Duodenal mucosa (tissue), 2 donors: ENCODE measurements around the gene RPS28.
"Not testable (repeated sequence)": the region's sequence is repeated elsewhere in the genome, so short reads cannot be mapped to it uniquely, and the experiment has no call there.

ENCODE experiments used
- H3K27ac ChIP-seq: one replicate; pipeline ENCODE4 v1.7.0; 2013; ENCODE audit warnings: low read depth, low read length
- H3K27me3 ChIP-seq, 2 donors: one replicate each; pipeline ENCODE4 v1.7.0; 2013; ENCODE audit warnings: low read length in 2 of 2, control low read depth in 1 of 2; ENCODE audit not compliant: insufficient read depth in 2 of 2, control insufficient read depth in 1 of 2
- H3K36me3 ChIP-seq, 2 donors: one replicate each; pipeline ENCODE4 v1.7.0; 2013; ENCODE audit warnings: low read length in 2 of 2, control low read depth in 1 of 2; ENCODE audit not compliant: insufficient read depth in 2 of 2, control insufficient read depth in 1 of 2
- H3K4me1 ChIP-seq, 2 donors: one replicate each; pipeline ENCODE4 v1.7.0; 2013; ENCODE audit warnings: low read length in 2 of 2, control low read depth in 1 of 2; ENCODE audit not compliant: insufficient read depth in 2 of 2, control insufficient read depth in 1 of 2
- H3K4me3 ChIP-seq, 2 donors: one replicate each; pipeline ENCODE4 v1.7.0; 2013; ENCODE audit warnings: low read length in 2 of 2, low read depth in 1 of 2
- H3K9ac ChIP-seq, 2 donors: one replicate each; pipeline ENCODE4 v1.7.0; 2013; ENCODE audit warnings: low read length in 2 of 2, low read depth in 1 of 2
- H3K9me3 ChIP-seq, 2 donors: one replicate each; pipeline ENCODE4 v1.7.0; 2013; ENCODE audit warnings: low read length in 2 of 2, control low read depth in 1 of 2; ENCODE audit not compliant: control insufficient read depth in 1 of 2

Gene RPS28

DNA sequence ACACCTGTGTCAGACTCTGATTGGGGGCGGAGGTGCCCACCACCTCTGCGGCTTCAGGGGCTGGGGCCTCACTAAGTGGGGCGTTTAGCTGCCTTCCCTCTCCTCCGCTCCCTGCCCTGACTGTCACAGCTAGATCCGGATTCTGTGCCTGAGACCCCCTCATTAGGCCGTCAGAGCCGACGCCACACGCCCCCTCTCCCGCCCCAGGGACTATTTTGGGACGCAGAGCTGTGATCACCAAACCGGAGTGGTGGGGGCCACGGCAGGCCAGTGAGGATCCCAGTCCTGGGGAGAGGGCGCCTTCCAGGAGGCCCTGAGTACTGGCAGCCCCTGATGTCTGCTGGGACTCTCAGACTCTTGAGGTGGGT is 21.0 kb downstream of the RPS28 start:
- no peaks in the 10 kb centered on the region for H3K36me3 ChIP-seq
- H3K4me3 ChIP-seq: no peak overlapping the region
- peaks cover 9 to 24% of the 10 kb centered on the region in 2 donors for H3K27me3 ChIP-seq
- H3K27ac ChIP-seq: no peak overlapping the region
- H3K9me3 ChIP-seq: no peaks in the 10 kb centered on the region
- H3K9ac ChIP-seq: no peak overlapping the region
- H3K4me1 ChIP-seq: peaks cover 0 to 9% of the 10 kb centered on the region in 2 donors

DNA sequence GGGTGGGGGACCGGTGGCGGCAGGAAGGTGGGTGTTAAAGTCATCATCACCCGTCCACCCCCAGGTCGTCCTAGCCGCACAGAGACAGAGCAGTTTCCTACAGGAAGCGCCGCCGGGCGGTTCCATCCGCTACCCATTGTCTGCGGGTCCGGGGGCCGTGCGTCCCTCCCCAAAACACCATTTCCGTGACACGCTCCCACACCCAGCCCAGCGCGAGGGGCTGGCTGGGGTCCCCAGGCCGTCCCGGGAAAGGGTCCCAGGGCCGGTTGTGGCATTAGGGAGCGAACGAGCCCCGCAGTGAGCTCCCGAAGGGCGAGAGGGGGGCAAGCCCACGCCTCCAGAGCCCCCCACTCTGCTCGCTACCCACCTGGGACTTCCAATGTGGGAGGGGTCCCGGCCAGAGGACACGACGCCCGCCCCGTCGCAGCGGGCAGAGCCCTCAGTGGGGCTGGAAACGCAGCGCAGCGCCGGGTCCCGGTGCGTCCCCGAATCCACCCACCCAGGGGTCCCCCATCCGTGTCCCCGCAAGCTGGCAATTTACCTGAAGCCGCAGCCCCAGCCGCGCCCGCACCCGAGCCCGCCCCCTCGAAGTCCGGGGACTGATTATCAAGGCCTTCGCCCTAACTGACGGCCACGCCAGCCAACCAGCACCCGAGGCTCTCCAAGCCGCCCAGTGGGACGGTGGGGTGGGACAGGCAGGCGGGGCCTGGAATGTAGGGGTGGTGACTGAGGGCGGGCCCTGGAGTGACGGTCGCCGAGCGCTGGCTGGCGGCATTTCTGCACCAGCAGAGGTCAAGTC is 21.6 kb downstream of the RPS28 start, which contains the start of gene KANK3:
TSS of gene KANK3 (minus strand) at position 579 of the 799 bp plus-strand sequence. CDS start 5,434 bp downstream, outside the sequence.
- H3K27me3 ChIP-seq: peaks cover 9 to 21% of the 10 kb centered on the region in 2 donors
- peaks cover 0 to 9% of the 10 kb centered on the region in 2 donors for H3K4me1 ChIP-seq
- peak within 1 kb of the TSS; percentile 52 to 64 for H3K4me3 ChIP-seq
- H3K9me3 ChIP-seq: no peaks in the 10 kb centered on the region
- no peaks in the 10 kb centered on the region for H3K36me3 ChIP-seq
- peak within 1 kb of the TSS; percentile 37 to 43 for H3K9ac ChIP-seq
- H3K27ac ChIP-seq: peak within 1 kb of the TSS; percentile 46

DNA sequence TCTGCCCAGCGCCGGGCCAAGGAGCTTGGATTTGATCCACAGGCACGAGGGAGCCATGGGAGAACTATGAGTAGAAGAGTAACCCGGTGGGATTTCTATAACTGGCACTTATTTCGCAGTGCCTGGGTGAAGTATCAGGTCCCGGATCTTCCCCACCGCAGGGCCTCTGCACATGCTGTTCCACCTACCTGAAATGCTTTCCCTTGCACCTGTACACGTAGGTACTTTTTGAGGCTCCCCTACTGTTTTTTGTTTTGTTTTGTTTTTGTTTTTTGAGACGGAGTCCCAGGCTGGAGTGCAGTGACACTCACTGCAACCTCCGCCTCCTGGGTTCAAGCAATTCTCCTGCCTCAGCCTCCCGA is 22.2 kb downstream of the RPS28 start:
- no peak overlapping the region for H3K27ac ChIP-seq
- H3K9ac ChIP-seq: no peak overlapping the region
- H3K9me3 ChIP-seq: no peaks in the 10 kb centered on the region
- peak overlapping the region; percentile 47 to 57 for H3K4me3 ChIP-seq
- peaks cover 9 to 21% of the 10 kb centered on the region in 2 donors for H3K27me3 ChIP-seq
- no peaks in the 10 kb centered on the region for H3K36me3 ChIP-seq
- H3K4me1 ChIP-seq: peaks cover 0 to 9% of the 10 kb centered on the region in 2 donors

GRCh38 chr19:8349629-8350372 is 28.5 kb downstream of the RPS28 start:
- not testable (repeated sequence) for H3K27me3 ChIP-seq, H3K36me3 ChIP-seq, H3K9me3 ChIP-seq, H3K27ac ChIP-seq, H3K4me3 ChIP-seq, H3K4me1 ChIP-seq, H3K9ac ChIP-seq

DNA sequence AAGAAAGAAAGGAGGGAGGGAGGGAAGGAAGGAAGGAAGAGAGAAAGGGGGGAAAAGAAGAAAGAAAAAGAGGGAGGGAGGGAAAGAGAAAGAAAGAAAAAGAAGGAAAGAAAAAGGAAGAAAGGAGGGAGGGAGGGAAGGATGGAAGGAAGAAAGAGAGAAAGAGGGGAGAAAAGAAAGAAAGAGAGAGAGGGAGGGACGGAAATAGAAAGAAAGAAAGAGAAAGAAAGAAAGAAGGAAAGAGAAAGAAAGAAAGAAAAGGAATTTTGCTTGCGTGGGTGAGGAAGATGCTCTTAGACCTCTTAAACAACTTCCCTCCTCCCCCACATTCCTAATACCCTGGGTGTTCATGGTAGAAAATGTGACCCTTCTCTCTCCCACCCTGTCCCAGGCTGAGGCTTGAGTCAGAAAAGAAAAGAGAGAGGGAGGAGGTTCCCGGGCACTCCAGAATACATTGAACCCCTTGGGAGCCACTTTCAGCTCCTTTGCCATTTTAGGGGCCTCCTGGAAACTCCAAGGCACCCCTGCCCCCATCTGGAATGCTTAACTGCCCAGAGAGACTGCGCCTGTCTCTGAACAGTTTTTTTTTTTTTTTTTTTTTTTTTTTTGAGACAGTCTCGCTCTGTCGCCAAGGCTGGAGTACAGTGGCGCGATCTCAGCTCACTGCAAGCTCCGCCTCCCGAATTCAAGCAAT is 31.0 kb downstream of the RPS28 start:
- H3K36me3 ChIP-seq: no peaks in the 10 kb centered on the region
- H3K4me1 ChIP-seq: peaks cover 8 to 14% of the 10 kb centered on the region in 2 donors
- H3K27ac ChIP-seq: no peak overlapping the region
- H3K4me3 ChIP-seq: no peak overlapping the region
- no peak overlapping the region for H3K9ac ChIP-seq
- H3K27me3 ChIP-seq: peaks cover 0 to 3% of the 10 kb centered on the region in 2 donors
- H3K9me3 ChIP-seq: no peaks in the 10 kb centered on the region

DNA sequence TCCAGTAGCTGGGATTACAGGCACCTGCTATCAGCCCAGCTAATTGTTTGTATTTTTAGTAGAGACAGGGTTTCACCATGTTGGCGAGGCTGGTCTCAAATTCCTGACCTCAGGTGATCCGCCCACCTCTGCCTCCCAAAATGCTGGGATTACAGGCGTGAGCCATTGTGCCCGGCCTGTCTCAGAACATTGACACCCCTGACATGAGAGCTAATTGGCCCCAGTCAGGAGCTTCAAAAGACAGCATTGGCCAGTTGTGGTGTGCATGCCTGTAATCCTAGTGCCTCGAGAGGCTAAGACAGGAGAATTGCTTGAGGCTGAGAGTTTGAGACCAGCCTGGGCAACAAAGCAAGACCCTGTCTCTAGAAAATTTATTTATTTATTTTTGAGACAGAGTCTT is 31.5 kb downstream of the RPS28 start:
- not testable (repeated sequence) for H3K9ac ChIP-seq, H3K36me3 ChIP-seq, H3K9me3 ChIP-seq, H3K27ac ChIP-seq, H3K27me3 ChIP-seq, H3K4me3 ChIP-seq
- H3K4me1 ChIP-seq: peaks cover 8 to 14% of the 10 kb centered on the region in 2 donors

DNA sequence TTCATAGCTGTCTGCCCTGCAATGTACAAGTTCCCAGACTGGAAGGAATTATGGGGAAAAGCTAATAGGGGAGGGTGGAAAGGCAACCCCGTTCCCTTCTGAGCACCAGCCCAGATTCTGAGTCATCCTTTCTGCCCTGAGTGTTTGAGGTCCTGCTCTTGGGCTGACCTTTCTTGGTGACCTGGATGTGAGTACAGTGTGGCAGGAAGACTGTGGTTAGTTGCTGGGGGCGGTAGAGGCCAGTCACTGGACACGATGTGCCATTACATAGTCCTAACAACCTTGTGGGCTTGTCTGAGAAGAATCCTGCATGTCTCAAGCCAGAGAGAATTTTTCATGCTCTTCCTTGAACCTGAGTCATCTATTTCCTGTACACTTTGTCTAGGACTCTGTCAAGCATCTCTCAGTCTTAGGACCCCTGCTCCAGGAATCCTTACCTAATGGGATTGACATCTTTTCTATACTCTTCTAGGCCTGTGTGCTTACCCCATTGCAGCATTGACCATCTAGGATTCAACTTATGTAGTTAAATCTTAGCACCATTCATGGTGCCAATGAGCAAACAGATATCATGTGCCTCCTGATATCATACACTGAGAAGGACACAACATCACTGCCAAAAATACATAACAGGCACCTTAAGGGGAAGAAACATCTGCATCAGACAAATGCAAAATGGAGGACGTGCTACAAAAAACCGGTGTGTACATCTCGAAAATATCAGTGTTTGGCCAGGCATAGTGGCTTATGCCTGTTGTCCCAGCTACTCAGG is 34.5 kb downstream of the RPS28 start:
- H3K4me3 ChIP-seq: no peak overlapping the region
- no peaks in the 10 kb centered on the region for H3K9me3 ChIP-seq
- no peak overlapping the region for H3K27ac ChIP-seq
- H3K27me3 ChIP-seq: peaks cover 0 to 3% of the 10 kb centered on the region in 2 donors
- no peaks in the 10 kb centered on the region for H3K36me3 ChIP-seq
- peaks cover 8 to 14% of the 10 kb centered on the region in 2 donors for H3K4me1 ChIP-seq
- no peak overlapping the region for H3K9ac ChIP-seq

DNA sequence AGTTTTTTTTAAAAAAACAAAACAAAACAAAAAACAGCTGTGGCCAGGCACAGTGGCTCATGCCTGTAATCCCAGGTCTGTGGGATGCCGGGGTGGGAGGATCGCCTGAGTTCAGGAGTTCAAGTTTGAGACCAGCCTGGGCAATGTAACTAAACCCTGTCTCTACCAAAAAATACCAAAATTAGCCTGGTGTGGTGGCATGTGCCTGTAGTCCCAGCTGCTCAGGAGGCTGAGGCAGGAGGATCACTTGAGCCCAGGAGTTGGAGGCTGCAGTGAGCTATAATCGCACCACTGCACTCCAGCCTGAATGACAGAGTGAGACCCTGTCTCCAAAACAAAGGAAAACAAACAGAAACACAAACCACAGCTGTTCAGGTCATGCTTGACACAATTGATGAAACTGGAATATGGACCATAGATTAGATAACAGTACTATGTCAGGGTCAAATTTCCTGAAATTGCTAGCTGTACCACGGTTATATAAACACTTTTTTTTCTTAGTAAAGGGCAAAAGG is 35.8 kb downstream of the RPS28 start:
- no peaks in the 10 kb centered on the region for H3K9me3 ChIP-seq
- H3K36me3 ChIP-seq: no peaks in the 10 kb centered on the region
- H3K9ac ChIP-seq: no peak overlapping the region
- H3K27me3 ChIP-seq: peaks cover 0 to 3% of the 10 kb centered on the region in 2 donors
- no peak overlapping the region for H3K27ac ChIP-seq
- peaks cover 14 to 19% of the 10 kb centered on the region in 2 donors for H3K4me1 ChIP-seq
- H3K4me3 ChIP-seq: no peak overlapping the region

DNA sequence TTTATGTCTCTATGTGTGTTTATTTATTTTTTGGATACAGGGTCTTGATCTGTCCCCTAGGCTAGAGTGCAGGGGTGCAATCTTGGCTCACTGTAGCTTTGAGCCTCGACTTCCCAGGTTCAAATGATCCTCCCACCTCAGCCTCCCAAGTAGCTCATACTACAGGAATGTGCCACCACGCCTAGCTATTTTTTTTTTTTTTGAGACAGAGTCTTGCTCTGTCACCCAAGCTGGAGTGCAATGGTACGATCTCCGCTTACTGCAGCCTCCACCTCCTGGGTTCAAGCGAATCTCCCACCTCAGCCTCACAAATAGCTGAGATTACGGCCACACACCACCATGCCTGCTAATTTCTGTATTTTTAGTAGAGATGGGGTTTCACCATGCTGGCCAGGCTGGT is 37.7 kb downstream of the RPS28 start:
- Histone ChIP-seq H3K9ac (no peak overlapping the region), H3K4me1 (peaks cover 25 to 30% of the 10 kb centered on the region in 2 donors), H3K4me3 (no peak overlapping the region)

More for the DNA sequence above, 37.7 kb downstream of the RPS28 start:
- Histone ChIP-seq H3K9me3 (no peaks in the 10 kb centered on the region), H3K27me3 (no peaks in the 10 kb centered on the region), H3K27ac (no peak overlapping the region), H3K36me3 (no peaks in the 10 kb centered on the region)
